ENCODE data around the gene KLHL17.
"Not testable (repeated sequence)": the region's sequence is repeated elsewhere in the genome, so short reads cannot be mapped to it uniquely, and the experiment has no call there.

The KLHL17 gene

GRCh38 chr1:1006305-1007159 lies 46.1 kb downstream of the KLHL17 start:
- in situ Hi-C loops (cut with MboI; ENCODE audit: low sequenced_read_pairs, unreplicated experiment) = no loop called here
- no peak for DNase-seq (ENCODE audit: low spot score)
- no peak for TF ChIP-seq CTCF (IDR thresholded peaks at IDR 0.05; ENCODE audit: borderline replicate concordance, control extremely low read depth, extremely low read depth, insufficient read depth, missing control alignments)

- in situ Hi-C loops (cut with MboI; ENCODE audit: low sequenced_read_pairs, unreplicated experiment); DNase-seq (ENCODE audit: low spot score): not testable (repeated sequence)
Observed at GRCh38 chr1:1010131-1010530, 49.7 kb downstream of the KLHL17 start.

- no peak for DNase-seq (ENCODE audit: low spot score)
- in situ Hi-C loops (cut with MboI; ENCODE audit: low sequenced_read_pairs, unreplicated experiment) = no loop called here
Observed at GRCh38 chr1:1011396-1011949, 51.1 kb downstream of the KLHL17 start.

GRCh38 chr1:1012736-1013104 lies 52.3 kb downstream of the KLHL17 start:
- DNase-seq (ENCODE audit: low spot score) = not testable (repeated sequence)

More at GRCh38 chr1:1011396-1011949, 51.1 kb downstream of the KLHL17 start:
- TF ChIP-seq CTCF (IDR thresholded peaks at IDR 0.05; ENCODE audit: borderline replicate concordance, control extremely low read depth, extremely low read depth, insufficient read depth, missing control alignments) = no peak

GRCh38 chr1:1013105-1013921 lies 52.9 kb downstream of the KLHL17 start, which contains the start of gene ISG15:
Gene ISG15 (plus strand): TSS chr1:1013497. CDS start chr1:1013574, 77 bp downstream.
- in situ Hi-C loops (cut with MboI; ENCODE audit: low sequenced_read_pairs, unreplicated experiment) = no loop called here
- peak; percentile 85 for DNase-seq (ENCODE audit: low spot score)
- TF ChIP-seq CTCF (IDR thresholded peaks at IDR 0.05; ENCODE audit: borderline replicate concordance, control extremely low read depth, extremely low read depth, insufficient read depth, missing control alignments) = no peak

More at GRCh38 chr1:1012736-1013104, 52.3 kb downstream of the KLHL17 start:
- in situ Hi-C loops (cut with MboI; ENCODE audit: low sequenced_read_pairs, unreplicated experiment) = not testable (repeated sequence)

GRCh38 chr1:1013922-1014648 lies 53.7 kb downstream of the KLHL17 start:
- TF ChIP-seq CTCF (IDR thresholded peaks at IDR 0.05; ENCODE audit: borderline replicate concordance, control extremely low read depth, extremely low read depth, insufficient read depth, missing control alignments) = no peak
- in situ Hi-C loops (cut with MboI; ENCODE audit: low sequenced_read_pairs, unreplicated experiment) = no loop called here
- DNase-seq (ENCODE audit: low spot score) = no peak
